ENCODE data around the gene PDIA5. TPM values are rescaled to one million over a fixed set of nuclear protein-coding genes. Genes with fewer than 3 reads are reported as not detected.

PDIA5 gene
- total and polyA plus RNA-seq, 3 donors from 2014 or later = 49.6 to 76.8 (median 76.0) TPM

GRCh38 chr3:123099331-123100192 lies 32.7 kb downstream of the PDIA5 start:
- Histone ChIP-seq H3K4me1 (peaks cover 28% of the 10 kb centered on the region), H3K27me3 (no peaks in the 10 kb centered on the region), H3K36me3 (ENCODE audit: low read depth, missing control alignments) (no peaks in the 10 kb centered on the region), H3K4me3 (no peak overlapping the region), H3K27ac (no peak overlapping the region), H3K9me3 (no peaks in the 10 kb centered on the region)
- 81 to 88% methylated on average over 10 to 12 of the region's 12 CpGs for WGBS, 2 donors
- intact Hi-C loops (cut with DNase I; ENCODE audit: low total_unique reads) = no loop called here
- TF ChIP-seq, protein P1, sequence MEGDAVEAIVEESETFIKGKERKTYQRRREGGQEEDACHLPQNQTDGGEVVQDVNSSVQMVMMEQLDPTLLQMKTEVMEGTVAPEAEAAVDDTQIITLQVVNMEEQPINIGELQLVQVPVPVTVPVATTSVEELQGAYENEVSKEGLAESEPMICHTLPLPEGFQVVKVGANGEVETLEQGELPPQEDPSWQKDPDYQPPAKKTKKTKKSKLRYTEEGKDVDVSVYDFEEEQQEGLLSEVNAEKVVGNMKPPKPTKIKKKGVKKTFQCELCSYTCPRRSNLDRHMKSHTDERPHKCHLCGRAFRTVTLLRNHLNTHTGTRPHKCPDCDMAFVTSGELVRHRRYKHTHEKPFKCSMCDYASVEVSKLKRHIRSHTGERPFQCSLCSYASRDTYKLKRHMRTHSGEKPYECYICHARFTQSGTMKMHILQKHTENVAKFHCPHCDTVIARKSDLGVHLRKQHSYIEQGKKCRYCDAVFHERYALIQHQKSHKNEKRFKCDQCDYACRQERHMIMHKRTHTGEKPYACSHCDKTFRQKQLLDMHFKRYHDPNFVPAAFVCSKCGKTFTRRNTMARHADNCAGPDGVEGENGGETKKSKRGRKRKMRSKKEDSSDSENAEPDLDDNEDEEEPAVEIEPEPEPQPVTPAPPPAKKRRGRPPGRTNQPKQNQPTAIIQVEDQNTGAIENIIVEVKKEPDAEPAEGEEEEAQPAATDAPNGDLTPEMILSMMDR (IDR thresholded peaks at IDR 0.05) = no peak
- no peak for TF ChIP-seq POLR2A (IDR thresholded peaks at IDR 0.05)
- DNase-seq = no peak

- Histone ChIP-seq H3K4me1 (peaks cover 28% of the 10 kb centered on the region), H3K36me3 (ENCODE audit: low read depth, missing control alignments) (no peaks in the 10 kb centered on the region), H3K4me3 (no peak overlapping the region), H3K9me3 (no peaks in the 10 kb centered on the region), H3K27ac (no peak overlapping the region), H3K27me3 (no peaks in the 10 kb centered on the region)
- no peak for DNase-seq
- intact Hi-C loops (cut with DNase I; ENCODE audit: low total_unique reads) = no loop called here
- no peak for TF ChIP-seq POLR2A (IDR thresholded peaks at IDR 0.05)
- TF ChIP-seq, protein P1 (IDR thresholded peaks at IDR 0.05) = no peak
- 91 to 92% methylated on average over 8 of the region's 8 CpGs for WGBS, 2 donors
Observed at GRCh38 chr3:123100193-123100776, 33.5 kb downstream of the PDIA5 start.

DNA sequence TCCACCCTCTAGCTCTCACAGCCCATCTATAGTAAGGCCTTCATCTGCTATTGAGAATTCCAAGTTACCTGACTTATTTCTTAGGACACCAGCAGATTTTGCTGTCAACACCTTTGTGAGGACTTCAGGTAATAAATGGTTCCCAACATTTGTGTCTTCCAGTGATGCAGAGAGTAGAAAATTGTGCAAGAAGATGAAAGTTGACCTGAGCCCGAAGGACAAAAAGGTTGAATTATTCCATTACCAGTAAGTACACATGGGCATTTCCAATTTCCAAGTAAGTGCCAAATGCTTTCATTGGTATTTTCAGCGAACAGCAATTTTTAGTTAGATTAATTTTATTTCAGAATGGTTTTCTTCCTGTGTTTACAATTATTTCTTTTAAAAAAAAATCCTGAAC lies 35.4 kb downstream of the PDIA5 start:
- H3K9me3 ChIP-seq = no peaks in the 10 kb centered on the region
- WGBS, 2 donors = 92 to 94% methylated on average over 2 of the region's 2 CpGs
- no peaks in the 10 kb centered on the region for H3K27me3 ChIP-seq
- no peak overlapping the region for H3K4me3 ChIP-seq
- TF ChIP-seq POLR2A (IDR thresholded peaks at IDR 0.05) = no peak
- TF ChIP-seq, protein P1 (IDR thresholded peaks at IDR 0.05) = no peak
- no peak overlapping the region for H3K27ac ChIP-seq
- DNase-seq = no peak
- H3K4me1 ChIP-seq = peaks cover 21% of the 10 kb centered on the region
- intact Hi-C loops (cut with DNase I; ENCODE audit: low total_unique reads) = no loop called here
- H3K36me3 ChIP-seq (ENCODE audit: low read depth, missing control alignments) = peaks cover 1% of the 10 kb centered on the region

GRCh38 chr3:123102826-123103225 lies 36.0 kb downstream of the PDIA5 start:
- Histone ChIP-seq H3K27ac (no peak overlapping the region), H3K4me3 (no peak overlapping the region), H3K9me3 (no peaks in the 10 kb centered on the region), H3K4me1 (peaks cover 15% of the 10 kb centered on the region), H3K36me3 (ENCODE audit: low read depth, missing control alignments) (peaks cover 5% of the 10 kb centered on the region), H3K27me3 (no peaks in the 10 kb centered on the region)
- TF ChIP-seq, protein P1 (IDR thresholded peaks at IDR 0.05) = no peak
- no peak for TF ChIP-seq POLR2A (IDR thresholded peaks at IDR 0.05)
- DNase-seq = no peak
- intact Hi-C loops (cut with DNase I; ENCODE audit: low total_unique reads) = no loop called here
- 87 to 94% methylated on average over 2 of the region's 2 CpGs for WGBS, 2 donors

Data from testis (tissue), 3 donors.